H9 (cell line): ENCODE measurements around the gene AMER3. TPM values are rescaled to one million over a fixed set of nuclear protein-coding genes. Genes with fewer than 3 reads are reported as not detected.

Experiments used
- DNase-seq: peaks from one replicate; pipeline ENCODE4 v3.0.0-alpha.2; 2017
- H2AFZ ChIP-seq: one replicate; pipeline ENCODE4 v1.6.1; 2013; ENCODE audit warnings: mild to moderate bottlenecking, low read length, control low read depth, moderate library complexity
- H2AK5ac ChIP-seq: 2 replicates; pipeline ENCODE4 v1.6.1; 2013; ENCODE audit warnings: low read length, control low read depth, mixed read lengths; ENCODE audit not compliant: insufficient read length
- H2BK120ac ChIP-seq: one replicate; pipeline ENCODE4 v1.6.1; 2013; ENCODE audit warnings: low read depth, mild to moderate bottlenecking, low read length, control low read depth, inconsistent platforms; ENCODE audit not compliant: poor library complexity, severe bottlenecking
- H2BK12ac ChIP-seq: 2 replicates; pipeline ENCODE4 v1.6.1; 2013; ENCODE audit warnings: low read length, control low read depth, mixed read lengths, low read depth; ENCODE audit not compliant: insufficient read length
- H2BK15ac ChIP-seq: 2 replicates; pipeline ENCODE4 v1.6.1; 2013; ENCODE audit warnings: low read depth, low read length, control low read depth
- H2BK20ac ChIP-seq: one replicate; pipeline ENCODE4 v1.6.1; 2013; ENCODE audit warnings: low read depth, mild to moderate bottlenecking, low read length, control low read depth, inconsistent platforms; ENCODE audit not compliant: poor library complexity, severe bottlenecking
- H2BK5ac ChIP-seq: 2 replicates; pipeline ENCODE4 v1.6.1; 2013; ENCODE audit warnings: low read length, control low read depth, mixed read lengths; ENCODE audit not compliant: insufficient read length
- H3K14ac ChIP-seq: 2 replicates; pipeline ENCODE4 v1.6.1; 2013; ENCODE audit warnings: low read length, control low read depth; ENCODE audit not compliant: insufficient read depth
- H3K18ac ChIP-seq: 2 replicates; pipeline ENCODE4 v1.6.1; 2013; ENCODE audit warnings: low read depth, mild to moderate bottlenecking, mixed read lengths, low read length, control low read depth; ENCODE audit not compliant: insufficient read length
- H3K23ac ChIP-seq: 2 replicates; pipeline ENCODE4 v1.6.1; 2013; ENCODE audit warnings: low read length, control low read depth, mixed read lengths, low read depth; ENCODE audit not compliant: insufficient read length
- H3K23me2 ChIP-seq: 2 replicates; pipeline ENCODE4 v1.6.1; 2013; ENCODE audit warnings: low read depth, mild to moderate bottlenecking, mixed read lengths, low read length, control low read depth; ENCODE audit not compliant: insufficient read length, poor library complexity, severe bottlenecking
- H3K27ac ChIP-seq: 2 replicates; pipeline ENCODE4 v1.5.1; 2013; ENCODE audit warnings: low read length, control low read depth, mixed read lengths, low read depth; ENCODE audit not compliant: insufficient read length
- H3K27me3 ChIP-seq: 2 replicates; pipeline ENCODE4 v1.6.1; 2013; ENCODE audit warnings: low read length, control low read depth, inconsistent platforms; ENCODE audit not compliant: insufficient read depth
- H3K4ac ChIP-seq: 2 replicates; pipeline ENCODE4 v1.6.1; 2013; ENCODE audit warnings: low read depth, mild to moderate bottlenecking, control low read depth, inconsistent platforms, low read length, moderate library complexity
- H3K4me1 ChIP-seq: 2 replicates; pipeline ENCODE4 v1.6.1; 2013; ENCODE audit warnings: low read length, control low read depth, inconsistent platforms; ENCODE audit not compliant: insufficient read depth
- H3K4me2 ChIP-seq: 2 replicates; pipeline ENCODE4 v1.6.1; 2013; ENCODE audit warnings: low read length, control low read depth, mixed read lengths; ENCODE audit not compliant: insufficient read length, insufficient read depth
- H3K56ac ChIP-seq: 2 replicates; pipeline ENCODE4 v1.6.1; 2013; ENCODE audit warnings: low read depth, mild to moderate bottlenecking, mixed read lengths, low read length, control low read depth; ENCODE audit not compliant: insufficient read length
- H3K79me1 ChIP-seq: 2 replicates; pipeline ENCODE4 v1.6.1; 2013; ENCODE audit warnings: low read depth, mild to moderate bottlenecking, moderate library complexity, low read length, control low read depth, inconsistent platforms; ENCODE audit not compliant: insufficient read depth, poor library complexity, severe bottlenecking
- H3K79me2 ChIP-seq: 2 replicates; pipeline ENCODE4 v1.6.1; 2013; ENCODE audit warnings: low read length, control low read depth, inconsistent platforms; ENCODE audit not compliant: insufficient read depth
- H3K9ac ChIP-seq: 2 replicates; pipeline ENCODE4 v1.6.1; 2013; ENCODE audit warnings: low read length, control low read depth, mixed read lengths; ENCODE audit not compliant: insufficient read length; ENCODE audit errors: extremely low read depth
- H3K9me3 ChIP-seq: one replicate; pipeline ENCODE4 v1.6.1; 2013; ENCODE audit warnings: low read depth, low read length, inconsistent platforms; ENCODE audit not compliant: control insufficient read depth
- H3T11ph ChIP-seq: one replicate; pipeline ENCODE4 v1.6.1; 2013; ENCODE audit warnings: mild to moderate bottlenecking, low read length, control low read depth, inconsistent platforms
- H4K20me1 ChIP-seq: one replicate; pipeline ENCODE4 v1.6.1; 2013; ENCODE audit not compliant: control insufficient read depth, insufficient read length, insufficient read depth
- H4K5ac ChIP-seq: 2 replicates; pipeline ENCODE4 v1.6.1; 2013; ENCODE audit warnings: low read depth, mild to moderate bottlenecking, mixed read lengths, low read length, control low read depth; ENCODE audit not compliant: insufficient read length
- H4K8ac ChIP-seq: replicated peaks from 2 replicates; pipeline ENCODE4 v1.6.1; 2013; ENCODE audit warnings: low read length, control low read depth, mixed read lengths, low read depth; ENCODE audit not compliant: insufficient read length
- H4K91ac ChIP-seq: 2 replicates; pipeline ENCODE4 v1.6.1; 2013; ENCODE audit warnings: low read depth, mild to moderate bottlenecking, moderate library complexity, mixed read lengths, low read length, control low read depth; ENCODE audit not compliant: insufficient read length
- H3K27ac Mint-ChIP-seq, 3 experiments: 2 replicates in 2 of 3; 3 replicates in 1 of 3; pipeline ENCODE4 v1.8.0; 2020 to 2021; ENCODE audit warnings: mixed read lengths in 3 of 3, mild to moderate bottlenecking in 1 of 3, moderate library complexity in 1 of 3
- H3K27me3 Mint-ChIP-seq: 2 replicates; pipeline ENCODE4 v1.8.0; 2021; ENCODE audit warnings: low read depth, mild to moderate bottlenecking, moderate library complexity, mixed read lengths
- H3K36me3 Mint-ChIP-seq, 3 experiments: 2 replicates in 2 of 3; 3 replicates in 1 of 3; pipeline ENCODE4 v1.8.0; 2020 to 2021; ENCODE audit warnings: low read depth in 3 of 3, mixed read lengths in 3 of 3; ENCODE audit not compliant: insufficient read depth in 1 of 3
- H3K4me1 Mint-ChIP-seq, 2 experiments: 2 replicates each; pipeline ENCODE4 v1.8.0; 2020; ENCODE audit warnings: mixed read lengths in 2 of 2
- H3K4me3 Mint-ChIP-seq, 2 experiments: 2 replicates in 1 of 2; 3 replicates in 1 of 2; pipeline ENCODE4 v1.8.0; 2020 to 2021; ENCODE audit warnings: mild to moderate bottlenecking in 2 of 2, mixed read lengths in 2 of 2, moderate library complexity in 1 of 2
- H3K9me3 Mint-ChIP-seq, 2 experiments: 2 replicates in 1 of 2; 3 replicates in 1 of 2; pipeline ENCODE4 v1.8.0; 2020; ENCODE audit warnings: mild to moderate bottlenecking in 2 of 2, mixed read lengths in 2 of 2, moderate library complexity in 1 of 2
- CTCF ChIP-seq: fragments of 200-600 bp; sonication (generic); conservative IDR thresholded peaks from 3 replicates; pipeline ENCODE4 v1.8.0; 2021; ENCODE audit warnings: antibody characterized with exemption, mild to moderate bottlenecking
- WGBS: extraction: QIAGEN DNeasy Blood & Tissue Kit; methylation state at CpG from one replicate; pipeline ENCODE4 v1.1.7; 2013; ENCODE audit warnings: missing lambda C conversion rate, low lambda C conversion rate, mixed read lengths; ENCODE audit not compliant: insufficient read length; ENCODE audit errors: extremely low coverage; 5-methylcytosine and 5-hydroxymethylcytosine counted together
- total RNA-seq: library from RNA; stranded (reverse); gene quantifications from 2 replicates; pipeline ENCODE4 v1.2.1, GENCODE V29; 2021

The AMER3 gene
- total RNA-seq, 1 experiment from 2014 or later, result 0.59 TPM

DNA sequence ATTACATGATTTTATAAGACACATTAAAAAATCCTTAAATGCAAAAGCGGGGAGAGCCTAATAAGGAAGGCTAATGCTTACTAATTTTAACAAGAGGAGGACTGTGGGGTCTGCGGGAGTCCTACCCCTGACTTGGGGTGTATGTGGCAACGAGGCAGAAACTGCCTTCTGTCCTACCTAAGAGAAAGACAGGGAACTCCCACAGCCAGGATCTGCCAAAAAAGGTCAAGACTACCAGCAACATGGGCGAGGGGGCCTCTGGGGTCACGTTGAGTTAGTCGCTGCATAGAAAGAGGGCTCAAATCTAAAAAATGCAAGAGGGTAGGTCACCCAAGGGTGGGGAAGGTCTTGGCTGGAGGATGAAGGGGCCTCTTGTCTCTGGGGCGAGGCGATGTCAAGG lies 529 bp upstream of the AMER3 start:
- Histone ChIP-seq H4K20me1 (no peaks in the 10 kb centered on the region), H3T11ph (no peak overlapping the region), H2BK5ac (no peak overlapping the region), H3K18ac (no peak overlapping the region), H3K4me2 (peak overlapping the region; percentile 68), H4K91ac (no peak overlapping the region), H2AK5ac (no peak overlapping the region), H4K8ac (no peak overlapping the region), H3K79me1 (no peaks in the 10 kb centered on the region), H3K4ac (no peak overlapping the region), H3K23ac (no peak overlapping the region), H3K9ac (no peak overlapping the region), H2BK20ac (no peak overlapping the region), H3K56ac (no peak overlapping the region), H4K5ac (no peak overlapping the region), H3K4me1 (no peaks in the 10 kb centered on the region), H3K27ac (no peak overlapping the region), H3K9me3 (no peaks in the 10 kb centered on the region), H3K79me2 (no peaks in the 10 kb centered on the region), H3K14ac (no peak overlapping the region), H2BK12ac (no peak overlapping the region), H3K23me2 (peaks cover 12% of the 10 kb centered on the region), H2AFZ (no peak overlapping the region), H2BK15ac (no peak overlapping the region), H3K27me3 (peaks cover 3% of the 10 kb centered on the region; the same call in 1 of the 2 replicates), H2BK120ac (no peak overlapping the region)
- H3K9me3 Mint-ChIP-seq, result no peaks in the 10 kb centered on the region; a peak in 1 of 5 replicates
- H3K36me3 Mint-ChIP-seq, result no peaks in the 10 kb centered on the region; a peak in 1 of 7 replicates
- H3K27ac Mint-ChIP-seq, result no peak overlapping the region
- WGBS, result no CpG with 5 or more reads among the region's 8 CpGs
- DNase-seq, result no peak
- peaks cover 61% of the 10 kb centered on the region for H3K27me3 Mint-ChIP-seq
- peak overlapping the region; percentile 79 to 90 for H3K4me3 Mint-ChIP-seq
- H3K4me1 Mint-ChIP-seq, result peaks cover 19 to 20% of the 10 kb centered on the region in 2 experiments
- no peak for TF ChIP-seq CTCF
